Activated T-helper 2 cell treated with anti-CD3 and anti-CD28 coated beads, Interferon-gamma antibody, Interleukin-2, Interleukin-4, amounts not matched to agents 10 μg/mL and 5 μg/mL and 100 μg/mL, durations not matched to agents 14 hours and 24 hours and 36 hours (primary cell): Measurements from ENCODE around the gene HOXA5. TPM values are rescaled to one million over a fixed set of nuclear protein-coding genes. Genes with fewer than 3 reads are reported as not detected.

Source experiments
- DNase-seq: peaks from one replicate; pipeline ENCODE4 v3.0.0; 2021; ENCODE audit warnings: low spot score
- H3K27ac Mint-ChIP-seq: one replicate; pipeline ENCODE4 v1.8.0; 2021; ENCODE audit warnings: mixed read lengths
- H3K27me3 Mint-ChIP-seq: one replicate; pipeline ENCODE4 v1.8.0; 2021; ENCODE audit warnings: low read depth, mixed read lengths
- H3K36me3 Mint-ChIP-seq: one replicate; pipeline ENCODE4 v1.8.0; 2021; ENCODE audit warnings: low read depth, mixed read lengths
- H3K4me1 Mint-ChIP-seq: one replicate; pipeline ENCODE4 v1.8.0; 2021; ENCODE audit warnings: low read depth, mixed read lengths
- H3K4me3 Mint-ChIP-seq: one replicate; pipeline ENCODE4 v1.8.0; 2021; ENCODE audit warnings: low read depth, mild to moderate bottlenecking, moderate library complexity, mixed read lengths
- H3K9me3 Mint-ChIP-seq: one replicate; pipeline ENCODE4 v1.8.0; 2021; ENCODE audit warnings: mixed read lengths
- intact Hi-C: fragments of 100-400 bp; cut with micrococcal nuclease; formaldehyde crosslinking; loops from one replicate; pipeline ENCODE4 v1.15.1; 2023
- total RNA-seq: library from RNA; stranded (reverse); gene quantifications from 2 replicates; pipeline ENCODE4 v1.2.3, GENCODE V29; 2022

Gene HOXA5
- total RNA-seq, 1 donor from 2014 or later: not detected

DNA sequence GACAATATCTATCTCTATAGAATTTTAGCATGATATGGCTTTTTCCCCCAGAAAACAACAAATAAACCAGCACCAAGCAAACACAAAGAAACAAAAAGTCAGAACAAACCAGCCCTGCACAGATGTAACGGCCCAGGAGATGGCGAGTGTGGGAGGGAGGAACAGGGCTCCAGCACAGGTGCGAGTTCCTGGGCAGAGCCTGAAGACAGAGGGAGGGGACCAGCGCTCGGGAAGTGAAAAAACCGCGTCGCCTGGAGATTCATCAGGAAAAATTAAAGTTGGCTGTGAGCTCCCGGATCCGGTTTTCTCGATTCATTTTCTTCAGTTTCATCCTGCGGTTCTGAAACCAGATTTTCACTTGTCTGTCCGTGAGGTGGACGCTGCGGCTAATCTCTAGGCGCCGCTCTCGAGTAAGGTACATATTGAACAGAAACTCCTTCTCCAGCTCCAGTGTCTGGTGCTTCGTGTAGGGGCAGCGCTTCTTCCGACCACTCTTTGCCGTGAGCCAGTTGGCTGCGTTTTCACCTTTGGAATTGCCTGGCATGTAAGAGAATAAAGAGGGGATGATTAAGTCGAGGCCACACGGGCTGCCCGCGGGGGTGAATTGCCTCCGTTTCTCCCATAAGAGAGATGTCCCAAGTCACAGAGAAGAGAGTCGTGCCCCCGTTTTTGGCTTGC lies 28.3 kb upstream of the HOXA5 start:
- peaks cover 70% of the 10 kb centered on the region for H3K27me3 Mint-ChIP-seq
- DNase-seq: no peak
- no peak overlapping the region for H3K4me3 Mint-ChIP-seq
- no peaks in the 10 kb centered on the region for H3K36me3 Mint-ChIP-seq
- peak overlapping the region; percentile 12 for H3K27ac Mint-ChIP-seq
- no peaks in the 10 kb centered on the region for H3K9me3 Mint-ChIP-seq
- intact Hi-C loops: loop anchor here (1.0 to 2.0 kb wide), 3 partner anchors 13 to 17 kb away; partner anchors contain the start of genes HOXA11 and HOXA7
- peaks cover 2% of the 10 kb centered on the region for H3K4me1 Mint-ChIP-seq

DNA sequence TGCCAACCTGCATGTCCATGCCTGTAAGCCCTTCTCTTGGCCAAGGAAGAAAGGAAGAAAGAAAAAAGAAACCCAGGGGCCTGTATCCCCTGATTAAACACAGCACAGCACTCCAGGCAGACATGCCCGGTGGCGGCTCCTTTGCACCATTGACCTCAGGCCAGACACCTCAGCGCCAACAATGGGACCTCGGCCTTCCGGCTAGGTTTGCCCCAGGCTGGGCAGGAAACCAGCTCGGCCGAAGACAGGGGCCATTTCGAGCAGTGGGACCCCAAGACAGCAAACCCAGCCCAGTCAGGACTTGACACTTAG lies 27.8 kb upstream of the HOXA5 start:
- no peak for DNase-seq
- Mint-ChIP-seq H3K9me3 (no peaks in the 10 kb centered on the region), H3K4me1 (peaks cover 2% of the 10 kb centered on the region), H3K36me3 (no peaks in the 10 kb centered on the region), H3K4me3 (no peak overlapping the region), H3K27me3 (peaks cover 70% of the 10 kb centered on the region), H3K27ac (no peak overlapping the region)
- intact Hi-C loops: loop anchor here (2.0 kb wide), 2 partner anchors 14 kb away; partner anchors contain the start of genes HOXA11 and HOXA7

DNA sequence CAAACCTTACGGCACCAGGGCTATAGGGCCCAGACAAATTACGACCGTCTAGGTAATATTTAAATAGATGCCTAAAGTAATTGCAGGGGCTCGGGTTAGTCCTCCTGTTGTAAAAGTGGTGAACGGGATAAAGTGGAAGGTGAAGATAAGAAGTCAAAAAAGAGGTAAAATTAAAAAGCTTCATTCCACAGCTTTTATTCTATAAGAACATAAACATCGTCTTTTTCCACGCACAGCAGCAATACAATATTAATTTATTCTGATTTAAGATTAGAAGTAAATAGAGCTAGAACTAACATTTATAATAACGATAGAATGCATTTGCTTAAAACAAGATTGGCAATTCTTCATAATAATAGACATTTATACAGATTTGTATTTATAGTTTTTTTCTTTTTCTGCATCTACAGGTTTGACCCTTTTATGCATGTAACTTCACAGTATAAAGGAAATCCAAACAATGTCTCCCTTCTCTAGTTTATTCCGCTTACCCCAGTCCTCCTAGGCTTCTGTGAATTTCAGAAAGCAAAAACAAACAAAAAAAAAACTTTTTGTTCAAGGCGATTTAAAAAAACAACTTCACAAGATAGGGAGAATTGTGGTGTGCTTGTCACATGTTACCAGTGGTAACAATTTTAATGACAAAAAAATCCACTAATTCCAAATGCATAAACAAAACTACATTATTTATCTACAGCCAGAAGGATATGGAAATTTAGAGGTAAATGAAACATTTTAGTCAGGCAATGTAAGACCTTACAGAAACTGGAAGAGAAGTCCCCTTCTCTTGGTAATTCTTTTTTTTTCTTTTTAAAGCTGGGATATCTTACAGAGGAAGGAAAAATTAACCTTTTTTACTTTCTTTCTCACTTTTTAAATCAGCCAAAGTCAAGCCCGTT lies 27.2 kb upstream of the HOXA5 start:
- Mint-ChIP-seq H3K9me3 (no peaks in the 10 kb centered on the region), H3K4me1 (peaks cover 4% of the 10 kb centered on the region), H3K36me3 (no peaks in the 10 kb centered on the region), H3K27ac (no peak overlapping the region), H3K4me3 (no peak overlapping the region), H3K27me3 (peaks cover 68% of the 10 kb centered on the region)
- intact Hi-C loops: loop anchor here (2.0 kb wide), 2 partner anchors 14 kb away; partner anchors contain the start of genes HOXA11 and HOXA7
- DNase-seq: no peak

DNA sequence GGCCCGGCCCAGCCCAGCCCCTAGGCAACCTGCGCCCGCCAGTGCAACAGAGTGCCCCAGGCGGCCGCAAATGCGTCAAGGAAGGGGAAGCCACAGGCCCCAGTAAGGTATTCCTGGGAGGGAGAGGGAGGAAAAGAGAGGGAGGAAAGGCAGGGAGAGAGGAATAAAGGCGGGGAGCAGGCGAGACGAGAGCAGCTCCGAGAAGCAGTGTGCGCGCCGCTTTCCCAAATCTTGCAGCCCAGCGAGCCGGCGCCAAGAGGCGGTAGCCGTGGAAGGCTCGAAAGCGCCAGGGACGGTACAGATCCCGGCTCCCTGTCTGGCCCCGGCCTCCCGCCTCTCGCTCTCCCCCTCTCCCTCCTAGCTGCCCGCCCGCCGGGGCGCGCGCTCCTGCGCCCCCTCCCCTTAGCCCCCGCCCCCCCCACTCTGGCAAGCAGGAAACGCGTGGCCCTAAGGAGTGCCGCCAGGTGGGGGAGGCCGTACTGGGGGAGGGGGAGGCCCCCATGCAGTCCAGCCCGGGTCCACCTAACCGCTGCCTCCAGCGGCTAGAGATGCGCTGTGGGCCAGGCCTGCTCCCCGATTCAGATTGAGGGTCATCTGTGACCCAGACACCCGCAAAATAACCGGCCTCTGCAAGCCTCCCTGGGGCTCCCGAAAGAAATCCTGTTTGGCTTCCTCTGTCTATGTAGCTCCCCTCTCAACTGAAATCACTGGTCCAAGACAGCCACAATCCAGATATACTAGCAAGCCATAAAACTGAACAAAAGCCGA lies 26.4 kb upstream of the HOXA5 start:
- H3K27me3 Mint-ChIP-seq: peaks cover 66% of the 10 kb centered on the region
- no peak for DNase-seq
- H3K4me3 Mint-ChIP-seq: no peak overlapping the region
- H3K27ac Mint-ChIP-seq: no peak overlapping the region
- intact Hi-C loops: loop anchor here (2.0 kb wide), 3 partner anchors 13 to 29 kb away; partner anchors contain the start of genes HOXA11 and HOXA7
- no peaks in the 10 kb centered on the region for H3K36me3 Mint-ChIP-seq
- H3K4me1 Mint-ChIP-seq: peaks cover 5% of the 10 kb centered on the region
- no peaks in the 10 kb centered on the region for H3K9me3 Mint-ChIP-seq

DNA sequence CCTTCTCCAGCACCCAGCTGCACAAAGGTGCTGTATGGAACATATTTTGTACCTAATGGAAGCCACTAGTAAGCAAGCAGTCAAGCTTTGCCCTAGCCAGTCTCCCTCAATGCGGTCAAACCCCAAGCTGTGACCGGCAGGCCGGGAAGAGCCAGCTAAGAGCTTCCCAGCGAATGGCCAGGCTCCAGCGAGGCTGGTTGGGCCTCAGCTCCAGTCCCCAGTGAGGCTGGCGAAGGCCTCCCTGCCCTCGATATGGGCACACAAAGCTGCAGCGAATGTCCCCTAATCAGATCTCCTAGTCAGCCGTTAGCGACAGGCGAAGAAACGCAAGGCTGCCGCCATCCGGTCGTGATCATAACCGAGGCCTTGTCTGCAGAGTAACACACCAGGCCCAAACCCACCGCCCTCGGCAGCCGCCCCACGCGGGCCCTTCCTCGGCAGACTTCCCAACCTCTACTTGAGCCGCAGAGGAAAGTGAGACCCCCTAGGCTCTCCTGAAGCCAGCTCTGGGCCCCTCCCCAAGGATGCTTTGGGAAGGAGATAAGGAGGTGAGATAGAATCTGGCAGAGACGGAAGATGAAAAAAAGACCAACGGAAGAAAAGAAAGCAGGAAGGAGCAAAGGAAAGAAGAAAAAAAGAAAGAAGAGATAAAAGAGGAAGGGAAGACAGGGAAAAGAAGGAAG lies 24.9 kb upstream of the HOXA5 start:
- Mint-ChIP-seq H3K4me1 (peaks cover 5% of the 10 kb centered on the region), H3K27ac (no peak overlapping the region), H3K9me3 (no peaks in the 10 kb centered on the region), H3K4me3 (no peak overlapping the region), H3K36me3 (no peaks in the 10 kb centered on the region), H3K27me3 (peaks cover 73% of the 10 kb centered on the region)
- intact Hi-C loops: loop anchor here (2.0 kb wide), 1 partner anchor 30 kb away; no protein-coding TSS in a partner anchor
- no peak for DNase-seq

DNA sequence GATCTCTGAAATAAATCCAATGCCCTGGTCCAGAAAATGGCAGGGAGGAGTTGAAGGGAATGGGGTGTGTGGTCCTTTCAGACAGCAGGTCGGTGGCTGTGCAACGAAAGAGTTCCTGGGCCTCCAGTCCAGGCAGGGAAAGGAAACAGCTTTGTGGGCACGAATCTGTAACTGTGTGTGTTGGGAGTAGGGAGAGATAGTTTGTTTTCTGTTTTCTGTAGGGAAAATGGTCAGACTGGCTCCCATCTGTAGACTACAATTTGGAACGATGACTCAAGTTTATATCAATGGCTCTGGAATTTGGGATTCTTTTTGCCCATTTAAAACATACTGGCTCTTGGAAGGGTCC lies 24.4 kb upstream of the HOXA5 start:
- no peak for DNase-seq
- Mint-ChIP-seq H3K27ac (no peak overlapping the region), H3K9me3 (no peaks in the 10 kb centered on the region), H3K4me1 (peaks cover 5% of the 10 kb centered on the region), H3K4me3 (no peak overlapping the region), H3K27me3 (peaks cover 78% of the 10 kb centered on the region), H3K36me3 (no peaks in the 10 kb centered on the region)
- intact Hi-C loops: loop anchor here (2.0 kb wide), 2 partner anchors 31 to 73 kb away; no protein-coding TSS in a partner anchor

DNA sequence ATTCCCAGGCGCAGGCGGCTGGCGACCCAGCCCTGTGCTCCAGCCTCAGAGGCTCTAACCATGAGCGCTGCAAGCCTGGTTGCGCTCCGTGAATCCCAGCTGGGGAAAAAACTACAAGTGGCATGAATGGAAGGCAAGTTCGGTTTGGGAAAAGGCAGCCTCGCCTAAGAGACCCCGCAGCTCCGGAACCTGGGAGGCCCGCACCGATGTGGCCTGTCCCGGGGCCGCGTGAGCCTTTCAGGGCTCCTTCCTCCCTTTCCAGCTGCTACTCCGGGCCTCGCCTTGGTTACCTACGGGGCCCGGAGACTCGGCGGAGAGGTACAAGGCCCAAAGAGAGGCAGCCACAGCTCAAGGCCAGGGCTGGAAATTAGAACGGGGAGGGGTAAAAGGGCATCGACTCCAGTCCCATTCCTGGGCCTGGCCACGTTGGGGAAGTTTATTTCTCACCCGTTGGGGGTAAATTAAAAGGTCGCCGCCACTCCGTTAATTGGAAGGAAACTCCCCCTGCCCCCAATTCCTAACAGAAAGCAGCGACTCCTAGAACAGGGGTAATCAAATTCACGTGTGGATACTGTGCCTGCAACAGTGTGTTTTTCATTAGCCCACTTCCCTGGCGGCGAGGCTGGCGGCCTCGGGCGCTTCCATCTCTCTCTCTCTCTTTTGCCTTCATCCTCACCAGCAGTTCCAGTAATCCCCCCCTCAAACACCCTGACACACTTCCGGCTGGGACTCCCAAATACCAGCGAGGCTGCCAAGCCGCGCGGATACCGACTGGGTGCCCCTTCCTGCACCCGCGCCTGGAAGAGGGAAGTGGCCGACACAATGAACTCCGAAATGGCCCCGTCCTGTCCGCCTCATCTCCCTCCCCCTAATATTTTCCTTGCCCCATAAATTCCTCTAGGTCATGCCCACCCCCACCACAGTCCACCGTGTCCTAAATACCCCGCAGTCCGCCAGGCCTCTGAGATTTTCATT lies 23.3 kb upstream of the HOXA5 start:
- peak overlapping the region; percentile 49 for H3K27ac Mint-ChIP-seq
- peaks cover 81% of the 10 kb centered on the region for H3K27me3 Mint-ChIP-seq
- no peak for DNase-seq
- no peaks in the 10 kb centered on the region for H3K36me3 Mint-ChIP-seq
- intact Hi-C loops: loop anchor here (2.0 kb wide), 1 partner anchor 74 kb away; no protein-coding TSS in a partner anchor
- no peaks in the 10 kb centered on the region for H3K9me3 Mint-ChIP-seq
- H3K4me3 Mint-ChIP-seq: no peak overlapping the region
- H3K4me1 Mint-ChIP-seq: peaks cover 3% of the 10 kb centered on the region

DNA sequence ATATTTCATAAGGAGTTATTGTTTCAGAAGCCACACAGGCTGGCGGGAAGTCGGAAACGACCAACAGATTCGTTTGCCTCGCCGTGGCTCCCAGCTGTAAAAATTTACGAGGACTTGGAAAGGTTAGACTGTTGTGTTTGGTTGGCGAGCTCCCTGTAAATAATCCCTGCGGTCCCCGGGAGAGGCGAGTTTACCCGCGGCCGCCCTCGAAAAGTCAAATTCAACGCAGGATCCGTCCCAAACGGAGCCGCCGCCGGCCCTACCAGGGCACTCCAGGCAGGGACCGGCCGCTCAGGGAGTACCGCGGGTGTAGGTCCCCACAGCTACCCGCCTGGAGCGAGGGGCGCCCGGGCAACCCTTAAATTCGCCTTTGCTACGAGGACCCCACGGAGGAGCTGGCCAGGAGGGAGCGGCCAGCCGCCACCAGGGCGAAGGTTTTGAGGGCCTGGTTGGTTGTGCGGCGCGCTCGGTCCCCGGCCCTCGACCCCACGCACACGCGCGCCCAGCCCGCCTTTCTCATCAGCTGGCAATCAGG lies 22.6 kb upstream of the HOXA5 start:
- Mint-ChIP-seq H3K9me3 (no peaks in the 10 kb centered on the region), H3K27ac (no peak overlapping the region), H3K4me1 (peaks cover 4% of the 10 kb centered on the region), H3K36me3 (no peaks in the 10 kb centered on the region), H3K4me3 (no peak overlapping the region), H3K27me3 (peaks cover 76% of the 10 kb centered on the region)
- intact Hi-C loops: loop anchor here (1.0 to 2.0 kb wide), 3 partner anchors 10 to 75 kb away; partner anchors contain the start of gene HOXA7
- no peak for DNase-seq

DNA sequence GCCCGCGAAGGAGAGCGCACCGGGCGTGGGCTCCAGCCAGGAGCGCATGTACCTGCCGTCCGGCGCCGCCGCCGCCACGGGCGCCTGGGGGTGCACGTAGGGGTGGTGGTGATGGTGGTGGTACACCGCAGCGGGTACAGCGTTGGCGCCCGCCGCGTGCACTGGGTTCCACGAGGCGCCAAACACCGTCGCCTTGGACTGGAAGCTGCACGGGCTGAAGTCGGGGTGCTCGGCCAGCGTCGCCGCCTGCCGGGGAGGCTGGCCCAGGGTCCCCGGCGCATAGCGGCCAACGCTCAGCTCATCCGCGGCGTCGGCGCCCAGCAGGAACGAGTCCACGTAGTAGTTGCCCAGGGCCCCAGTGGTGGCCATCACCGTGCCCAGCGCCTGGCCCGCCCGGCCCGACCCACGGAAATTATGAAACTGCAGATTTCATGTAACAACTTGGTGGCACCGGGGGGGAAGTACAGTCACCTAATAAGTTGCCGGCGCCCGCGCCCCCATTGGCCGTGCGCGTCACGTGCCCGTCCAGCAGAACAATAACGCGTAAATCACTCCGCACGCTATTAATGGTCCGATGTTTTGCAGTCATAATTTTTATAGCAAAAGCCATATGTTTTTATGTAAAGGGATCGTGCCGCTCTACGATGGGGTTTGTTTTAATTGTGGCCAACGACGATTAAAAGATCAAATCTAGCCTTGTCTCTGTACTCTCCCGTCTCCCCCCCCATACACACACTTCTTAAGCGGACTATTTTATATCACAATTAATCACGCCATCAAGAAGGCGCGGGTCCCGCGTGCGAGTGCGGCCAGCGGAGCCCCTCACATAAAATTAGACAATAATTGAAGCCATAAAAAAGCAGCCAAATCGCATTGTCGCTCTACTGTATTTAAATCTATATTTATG lies 21.9 kb upstream of the HOXA5 start, which contains the start of gene HOXA9:
HOXA9 (minus strand) TSS at position 449 of the 907 bp plus-strand sequence; CDS start at position 369, 80 bp downstream.
- no peak within 1 kb of the TSS for H3K4me3 Mint-ChIP-seq
- no peak for DNase-seq
- H3K4me1 Mint-ChIP-seq: peaks cover 5% of the 10 kb centered on the region
- intact Hi-C loops: loop anchor here (1.0 to 2.0 kb wide), 2 partner anchors 9 to 15 kb away; partner anchors contain the start of gene HOXA7
- no peaks in the 10 kb centered on the region for H3K36me3 Mint-ChIP-seq
- H3K9me3 Mint-ChIP-seq: no peaks in the 10 kb centered on the region
- H3K27ac Mint-ChIP-seq: peak within 1 kb of the TSS; percentile 65
- peaks cover 74% of the 10 kb centered on the region for H3K27me3 Mint-ChIP-seq

DNA sequence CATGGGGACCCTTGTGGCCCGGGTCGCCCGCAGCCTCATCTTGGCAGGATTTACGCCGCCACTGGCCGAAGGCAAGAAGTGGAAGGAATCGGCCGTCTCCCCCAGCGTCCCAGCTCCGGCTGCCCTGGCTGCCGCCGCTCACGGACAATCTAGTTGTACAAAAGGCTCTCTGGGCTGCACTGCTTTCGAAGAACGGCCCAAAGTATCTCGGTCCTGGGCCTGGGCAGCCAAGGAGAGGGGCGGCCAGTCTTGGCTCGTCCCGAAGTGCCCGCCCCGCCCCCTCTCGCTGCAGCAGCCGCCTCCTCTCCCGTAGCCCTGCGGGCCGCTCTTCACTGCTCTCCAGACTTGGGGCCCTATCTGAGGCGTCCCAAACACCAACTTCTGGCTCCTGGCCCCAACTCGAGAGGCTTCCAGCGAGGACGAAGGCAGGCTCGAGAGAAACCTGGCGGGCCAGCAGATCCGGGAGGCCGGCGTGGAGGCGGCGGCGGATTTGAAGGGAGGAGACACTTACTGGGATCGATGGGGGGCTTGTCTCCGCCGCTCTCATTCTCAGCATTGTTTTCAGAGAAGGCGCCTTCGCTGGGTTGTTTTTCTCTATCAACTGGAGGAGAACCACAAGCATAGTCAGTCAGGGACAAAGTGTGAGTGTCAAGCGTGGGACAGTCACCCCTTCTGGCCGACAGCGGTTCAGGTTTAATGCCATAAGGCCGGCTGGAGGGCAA lies 21.0 kb upstream of the HOXA5 start:
- H3K4me3 Mint-ChIP-seq: no peak overlapping the region
- no peaks in the 10 kb centered on the region for H3K9me3 Mint-ChIP-seq
- H3K36me3 Mint-ChIP-seq: no peaks in the 10 kb centered on the region
- intact Hi-C loops: loop anchor here (1.0 to 5.0 kb wide), 4 partner anchors 8 to 1307 kb away; partner anchors contain the start of gene HOXA7
- peaks cover 7% of the 10 kb centered on the region for H3K4me1 Mint-ChIP-seq
- DNase-seq: no peak
- no peak overlapping the region for H3K27ac Mint-ChIP-seq
- peaks cover 77% of the 10 kb centered on the region for H3K27me3 Mint-ChIP-seq
